Astrocyte (in vitro differentiated cells and primary cell): ENCODE measurements around the gene FAM107B. TPM values are rescaled to one million over a fixed set of nuclear protein-coding genes. Genes with fewer than 3 reads are reported as not detected.

ENCODE experiments used
- DNase-seq: peaks from one replicate; pipeline ENCODE4 v3.0.0-alpha.2; 2010; ENCODE audit warnings: low read depth
- FAIRE-seq: peaks from 2 replicates; lab custom pipeline; 2011; peaks lifted over from hg19 to GRCh38; lab: Jason Lieb, UNC
- H2AFZ ChIP-seq: 2 replicates; pipeline ENCODE4 v1.6.0; 2012; ENCODE audit warnings: low read depth, low read length, inconsistent platforms
- H3K27ac ChIP-seq: 2 replicates; pipeline ENCODE4 v1.5.1; 2011; ENCODE audit warnings: low read depth, low read length, inconsistent platforms
- H3K27me3 ChIP-seq: 2 replicates; pipeline ENCODE4 v1.6.0; 2011; ENCODE audit warnings: low read length, inconsistent platforms; ENCODE audit not compliant: insufficient read depth
- H3K36me3 ChIP-seq: 2 replicates; pipeline ENCODE4 v1.5.1; 2011; ENCODE audit warnings: low read length, inconsistent platforms; ENCODE audit not compliant: insufficient read depth
- H3K4me1 ChIP-seq: 2 replicates; pipeline ENCODE4 v1.5.1; 2011; ENCODE audit warnings: low read length, inconsistent platforms; ENCODE audit not compliant: insufficient read depth
- H3K4me2 ChIP-seq: 2 replicates; pipeline ENCODE4 v1.6.0; 2012; ENCODE audit warnings: low read length, inconsistent platforms
- H3K4me3 ChIP-seq: 2 replicates; pipeline ENCODE4 v1.5.1; 2011; ENCODE audit warnings: low read depth, mild to moderate bottlenecking, low read length, inconsistent platforms; ENCODE audit not compliant: insufficient read depth
- H3K79me2 ChIP-seq: 2 replicates; pipeline ENCODE4 v1.6.0; 2012; ENCODE audit warnings: mild to moderate bottlenecking, low read length, inconsistent platforms; ENCODE audit not compliant: insufficient read depth
- H3K9ac ChIP-seq: 2 replicates; pipeline ENCODE4 v1.6.0; 2012; ENCODE audit warnings: mild to moderate bottlenecking, low read length, inconsistent platforms
- H3K9me3 ChIP-seq: 2 replicates; pipeline ENCODE4 v1.5.1; 2012; ENCODE audit warnings: low read depth, mild to moderate bottlenecking, low read length, inconsistent platforms; ENCODE audit not compliant: insufficient read depth
- H4K20me1 ChIP-seq: 2 replicates; pipeline ENCODE4 v1.6.0; 2012; ENCODE audit warnings: low read length, inconsistent platforms; ENCODE audit not compliant: insufficient read depth
- H3K27ac Mint-ChIP-seq: one replicate; pipeline ENCODE4 v1.8.0; 2021; ENCODE audit warnings: mild to moderate bottlenecking, mixed read lengths; ENCODE audit not compliant: unreplicated experiment
- H3K27me3 Mint-ChIP-seq: one replicate; pipeline ENCODE4 v1.8.0; 2021; ENCODE audit warnings: low read depth, mixed read lengths; ENCODE audit not compliant: unreplicated experiment
- H3K36me3 Mint-ChIP-seq: one replicate; pipeline ENCODE4 v1.8.0; 2021; ENCODE audit warnings: low read depth, mixed read lengths; ENCODE audit not compliant: unreplicated experiment
- H3K4me1 Mint-ChIP-seq: one replicate; pipeline ENCODE4 v1.8.0; 2021; ENCODE audit warnings: low read depth, mixed read lengths; ENCODE audit not compliant: unreplicated experiment
- H3K4me3 Mint-ChIP-seq: one replicate; pipeline ENCODE4 v1.8.0; 2021; ENCODE audit warnings: mild to moderate bottlenecking, moderate library complexity, mixed read lengths; ENCODE audit not compliant: unreplicated experiment
- H3K9me3 Mint-ChIP-seq: one replicate; pipeline ENCODE4 v1.8.0; 2021; ENCODE audit warnings: mild to moderate bottlenecking, mixed read lengths; ENCODE audit not compliant: unreplicated experiment
- EZH2 ChIP-seq: IDR thresholded peaks from 2 replicates; pipeline ENCODE4 v1.6.1; 2012; ENCODE audit warnings: mild to moderate bottlenecking, low read length, inconsistent platforms; ENCODE audit not compliant: insufficient read depth
- total RNA-seq: library from RNA; stranded (reverse); gene quantifications from 2 replicates; pipeline ENCODE4 v1.2.1, GENCODE V29; 2021
- TF ChIP-seq, protein P1 (sequence below): IDR thresholded peaks from 2 replicates; pipeline ENCODE4 v1.5.1; 2011; ENCODE audit warnings: low read depth, mild to moderate bottlenecking, inconsistent platforms, low read length, moderate library complexity; ENCODE audit not compliant: insufficient read depth

FAM107B gene
- total RNA-seq, 1 donor from 2014 or later, result 36.0 TPM

DNA sequence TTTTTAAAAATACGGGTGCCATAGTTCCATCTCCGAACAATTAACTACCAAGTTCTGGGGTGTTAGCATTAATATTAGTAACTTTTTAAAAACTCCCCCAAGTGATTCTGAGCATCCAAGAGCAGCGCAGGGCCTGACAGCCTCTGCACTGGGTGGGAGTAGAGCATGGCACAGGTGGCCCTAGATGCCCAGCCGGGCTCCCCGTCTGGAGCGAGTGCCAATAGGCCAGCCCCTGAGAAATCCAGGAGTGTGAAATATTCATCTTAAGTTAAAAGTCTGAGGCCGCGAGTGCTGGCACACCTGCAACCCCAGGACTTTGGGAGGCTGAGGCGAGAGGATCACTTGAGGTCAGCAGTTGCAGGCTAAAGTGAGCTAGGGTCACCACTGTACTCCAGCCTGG is 16.2 kb downstream of the FAM107B start:
- Histone ChIP-seq H3K79me2 (no peaks in the 10 kb centered on the region), H3K4me2 (no peak overlapping the region), H3K36me3 (no peaks in the 10 kb centered on the region), H3K9me3 (no peaks in the 10 kb centered on the region), H3K4me3 (no peak overlapping the region), H3K9ac (no peak overlapping the region), H2AFZ (no peak overlapping the region), H3K27ac (no peak overlapping the region), H3K27me3 (no peaks in the 10 kb centered on the region), H4K20me1 (no peaks in the 10 kb centered on the region), H3K4me1 (no peaks in the 10 kb centered on the region)
- H3K27ac Mint-ChIP-seq, result no peak overlapping the region
- H3K9me3 Mint-ChIP-seq, result peaks cover 3% of the 10 kb centered on the region
- H3K27me3 Mint-ChIP-seq, result peaks cover 8% of the 10 kb centered on the region
- no peak for FAIRE-seq
- no peak overlapping the region for H3K4me3 Mint-ChIP-seq
- H3K4me1 Mint-ChIP-seq, result no peaks in the 10 kb centered on the region
- TF ChIP-seq, protein P1, sequence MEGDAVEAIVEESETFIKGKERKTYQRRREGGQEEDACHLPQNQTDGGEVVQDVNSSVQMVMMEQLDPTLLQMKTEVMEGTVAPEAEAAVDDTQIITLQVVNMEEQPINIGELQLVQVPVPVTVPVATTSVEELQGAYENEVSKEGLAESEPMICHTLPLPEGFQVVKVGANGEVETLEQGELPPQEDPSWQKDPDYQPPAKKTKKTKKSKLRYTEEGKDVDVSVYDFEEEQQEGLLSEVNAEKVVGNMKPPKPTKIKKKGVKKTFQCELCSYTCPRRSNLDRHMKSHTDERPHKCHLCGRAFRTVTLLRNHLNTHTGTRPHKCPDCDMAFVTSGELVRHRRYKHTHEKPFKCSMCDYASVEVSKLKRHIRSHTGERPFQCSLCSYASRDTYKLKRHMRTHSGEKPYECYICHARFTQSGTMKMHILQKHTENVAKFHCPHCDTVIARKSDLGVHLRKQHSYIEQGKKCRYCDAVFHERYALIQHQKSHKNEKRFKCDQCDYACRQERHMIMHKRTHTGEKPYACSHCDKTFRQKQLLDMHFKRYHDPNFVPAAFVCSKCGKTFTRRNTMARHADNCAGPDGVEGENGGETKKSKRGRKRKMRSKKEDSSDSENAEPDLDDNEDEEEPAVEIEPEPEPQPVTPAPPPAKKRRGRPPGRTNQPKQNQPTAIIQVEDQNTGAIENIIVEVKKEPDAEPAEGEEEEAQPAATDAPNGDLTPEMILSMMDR, result no peak
- no peak for TF ChIP-seq EZH2
- no peak for DNase-seq
- no peaks in the 10 kb centered on the region for H3K36me3 Mint-ChIP-seq

DNA sequence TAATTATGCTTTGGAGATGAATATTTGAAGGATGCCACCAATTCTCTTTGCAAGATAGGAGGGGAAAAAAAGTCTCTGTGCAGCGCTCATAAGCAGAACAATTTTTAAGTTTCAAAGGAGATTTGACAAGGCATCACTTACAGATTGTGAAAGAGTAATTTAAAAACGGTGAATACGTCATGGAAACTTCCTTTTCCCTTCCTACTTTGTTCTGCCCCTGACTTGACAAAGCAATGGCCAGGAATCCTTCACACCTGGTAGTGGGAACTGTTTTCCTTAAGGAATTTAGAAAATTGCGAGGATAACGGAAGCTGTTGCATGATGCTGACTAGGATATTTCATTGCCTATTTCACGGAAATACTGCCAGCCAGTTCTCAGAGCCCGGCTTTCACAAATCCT is 16.7 kb downstream of the FAM107B start:
- Histone ChIP-seq H3K4me3 (no peak overlapping the region), H2AFZ (no peak overlapping the region), H3K4me2 (no peak overlapping the region), H3K27me3 (no peaks in the 10 kb centered on the region), H4K20me1 (no peaks in the 10 kb centered on the region), H3K9ac (no peak overlapping the region), H3K27ac (no peak overlapping the region), H3K9me3 (no peaks in the 10 kb centered on the region), H3K36me3 (no peaks in the 10 kb centered on the region), H3K4me1 (no peaks in the 10 kb centered on the region), H3K79me2 (no peaks in the 10 kb centered on the region)
- no peak for TF ChIP-seq EZH2
- TF ChIP-seq, protein P1, result no peak
- peaks cover 6% of the 10 kb centered on the region for H3K27me3 Mint-ChIP-seq
- H3K36me3 Mint-ChIP-seq, result no peaks in the 10 kb centered on the region
- H3K4me3 Mint-ChIP-seq, result no peak overlapping the region
- DNase-seq, result no peak
- H3K27ac Mint-ChIP-seq, result no peak overlapping the region
- peaks cover 3% of the 10 kb centered on the region for H3K9me3 Mint-ChIP-seq
- H3K4me1 Mint-ChIP-seq, result no peaks in the 10 kb centered on the region
- no peak for FAIRE-seq

DNA sequence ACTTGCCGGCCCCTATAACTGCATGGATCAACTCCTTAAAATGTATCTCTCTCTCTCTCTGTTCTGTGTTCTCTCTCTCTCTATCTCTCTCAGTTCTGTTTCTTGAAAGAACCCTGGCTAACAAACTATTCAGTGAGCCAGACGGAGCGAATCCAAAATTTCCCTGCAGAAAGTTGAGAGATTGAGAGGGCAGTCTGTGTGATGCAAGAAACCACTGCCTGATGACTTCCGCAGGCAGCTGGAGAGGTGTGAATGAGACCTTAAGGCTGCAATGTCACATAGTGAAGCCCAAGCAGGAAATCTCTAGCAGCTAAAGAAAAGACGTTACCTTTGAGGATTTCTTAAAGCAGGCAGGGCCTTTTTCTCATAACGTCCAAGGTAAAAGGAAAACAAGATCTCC is 17.3 kb downstream of the FAM107B start:
- no peak overlapping the region for H3K27ac Mint-ChIP-seq
- H3K4me1 ChIP-seq, result no peaks in the 10 kb centered on the region
- H3K4me2 ChIP-seq, result no peak overlapping the region
- no peaks in the 10 kb centered on the region for H3K4me1 Mint-ChIP-seq
- no peaks in the 10 kb centered on the region for H3K36me3 ChIP-seq
- no peak overlapping the region for H3K4me3 ChIP-seq
- H3K9ac ChIP-seq, result no peak overlapping the region
- no peak overlapping the region for H3K4me3 Mint-ChIP-seq
- no peaks in the 10 kb centered on the region for H3K79me2 ChIP-seq
- DNase-seq, result no peak
- TF ChIP-seq EZH2, result no peak
- TF ChIP-seq, protein P1, result no peak
- H3K9me3 Mint-ChIP-seq, result peaks cover 3% of the 10 kb centered on the region
- FAIRE-seq, result no peak
- H4K20me1 ChIP-seq, result no peaks in the 10 kb centered on the region
- no peak overlapping the region for H3K27ac ChIP-seq
- no peaks in the 10 kb centered on the region for H3K27me3 ChIP-seq
- H3K36me3 Mint-ChIP-seq, result no peaks in the 10 kb centered on the region
- H3K9me3 ChIP-seq, result no peaks in the 10 kb centered on the region
- no peak overlapping the region for H2AFZ ChIP-seq
- peaks cover 8% of the 10 kb centered on the region for H3K27me3 Mint-ChIP-seq
